Retinal pigment epithelial cell (primary cell): ENCODE results near the gene P4HA3.
"Not testable (repeated sequence)": the region's sequence is repeated elsewhere in the genome, so short reads cannot be mapped to it uniquely, and the experiment has no call there.

Source experiments
- DNase-seq: peaks from one replicate; pipeline ENCODE4 v3.0.0-alpha.2; 2010; ENCODE audit warnings: low read depth
- H3K4me3 ChIP-seq: 2 replicates; pipeline ENCODE4 v1.5.1; 2011; ENCODE audit warnings: mild to moderate bottlenecking, low read length, control low read depth, moderate library complexity
- TF ChIP-seq, protein P1 (sequence below): conservative IDR thresholded peaks from 2 replicates; pipeline ENCODE4 v1.5.1; 2011; ENCODE audit warnings: low read depth, low read length, control low read depth, inconsistent platforms

P4HA3 gene

DNA sequence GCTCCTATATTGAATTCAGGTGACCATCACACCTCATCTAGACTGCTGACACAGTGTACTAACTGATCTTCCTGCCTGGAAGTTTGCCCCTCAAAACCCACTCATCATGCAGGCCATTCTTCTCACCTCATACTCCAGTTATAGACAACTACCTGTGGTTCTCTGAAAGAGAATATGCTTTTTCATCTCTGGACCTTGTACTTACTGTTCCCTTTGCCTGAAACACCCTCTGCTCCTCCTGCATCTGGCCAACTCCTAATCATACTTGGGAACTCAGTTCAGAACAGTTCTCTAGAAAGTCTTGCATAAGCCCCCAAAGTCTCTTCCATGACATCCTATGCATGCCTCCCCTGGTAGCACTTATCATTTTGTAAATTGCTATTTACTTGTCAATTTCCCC, 28.2 kb upstream of the P4HA3 start:
- TF ChIP-seq, protein P1, sequence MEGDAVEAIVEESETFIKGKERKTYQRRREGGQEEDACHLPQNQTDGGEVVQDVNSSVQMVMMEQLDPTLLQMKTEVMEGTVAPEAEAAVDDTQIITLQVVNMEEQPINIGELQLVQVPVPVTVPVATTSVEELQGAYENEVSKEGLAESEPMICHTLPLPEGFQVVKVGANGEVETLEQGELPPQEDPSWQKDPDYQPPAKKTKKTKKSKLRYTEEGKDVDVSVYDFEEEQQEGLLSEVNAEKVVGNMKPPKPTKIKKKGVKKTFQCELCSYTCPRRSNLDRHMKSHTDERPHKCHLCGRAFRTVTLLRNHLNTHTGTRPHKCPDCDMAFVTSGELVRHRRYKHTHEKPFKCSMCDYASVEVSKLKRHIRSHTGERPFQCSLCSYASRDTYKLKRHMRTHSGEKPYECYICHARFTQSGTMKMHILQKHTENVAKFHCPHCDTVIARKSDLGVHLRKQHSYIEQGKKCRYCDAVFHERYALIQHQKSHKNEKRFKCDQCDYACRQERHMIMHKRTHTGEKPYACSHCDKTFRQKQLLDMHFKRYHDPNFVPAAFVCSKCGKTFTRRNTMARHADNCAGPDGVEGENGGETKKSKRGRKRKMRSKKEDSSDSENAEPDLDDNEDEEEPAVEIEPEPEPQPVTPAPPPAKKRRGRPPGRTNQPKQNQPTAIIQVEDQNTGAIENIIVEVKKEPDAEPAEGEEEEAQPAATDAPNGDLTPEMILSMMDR, result no peak
- no peak for DNase-seq
- H3K4me3 ChIP-seq, result no peak overlapping the region

DNA sequence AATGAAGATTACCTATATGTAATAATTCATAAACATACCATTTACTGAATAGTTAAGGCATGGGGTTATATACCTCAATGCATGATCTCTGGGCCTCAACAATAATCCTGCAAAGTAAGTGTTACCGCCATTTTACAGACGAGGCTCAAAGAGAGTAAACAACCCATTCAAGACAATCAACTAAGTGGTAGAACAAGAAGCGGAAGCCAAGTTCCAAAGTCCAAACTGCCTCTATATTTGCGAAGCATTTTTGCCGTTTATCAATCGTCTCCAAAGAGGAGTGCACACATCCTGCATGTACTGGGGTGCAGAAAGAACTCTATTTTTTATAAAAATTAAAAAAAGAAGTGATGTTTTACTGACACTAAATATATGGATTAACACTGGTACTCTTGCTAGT, 27.5 kb upstream of the P4HA3 start:
- H3K4me3 ChIP-seq, result no peak overlapping the region
- TF ChIP-seq, protein P1, result no peak
- DNase-seq, result no peak

DNA sequence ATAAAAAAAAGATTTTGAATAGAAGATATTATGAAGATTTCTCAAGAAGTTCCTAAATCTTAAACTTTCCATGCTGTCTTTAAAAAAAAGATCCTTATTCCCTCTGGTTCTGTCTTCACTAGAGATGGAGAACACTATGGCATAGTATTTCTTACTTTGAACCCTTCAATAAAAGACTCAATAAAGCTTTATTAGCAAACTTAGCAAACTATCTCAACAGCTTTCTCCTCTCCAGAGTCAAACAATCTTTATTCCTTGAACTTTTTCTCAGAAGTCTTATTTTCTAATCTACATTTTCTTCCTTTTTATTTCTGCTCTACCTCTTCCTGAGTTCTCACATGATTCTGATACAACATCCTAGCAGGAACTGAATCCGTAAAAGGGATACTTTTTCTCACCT, 21.8 kb upstream of the P4HA3 start:
- TF ChIP-seq, protein P1, result no peak
- DNase-seq, result no peak
- H3K4me3 ChIP-seq, result no peak overlapping the region

DNA sequence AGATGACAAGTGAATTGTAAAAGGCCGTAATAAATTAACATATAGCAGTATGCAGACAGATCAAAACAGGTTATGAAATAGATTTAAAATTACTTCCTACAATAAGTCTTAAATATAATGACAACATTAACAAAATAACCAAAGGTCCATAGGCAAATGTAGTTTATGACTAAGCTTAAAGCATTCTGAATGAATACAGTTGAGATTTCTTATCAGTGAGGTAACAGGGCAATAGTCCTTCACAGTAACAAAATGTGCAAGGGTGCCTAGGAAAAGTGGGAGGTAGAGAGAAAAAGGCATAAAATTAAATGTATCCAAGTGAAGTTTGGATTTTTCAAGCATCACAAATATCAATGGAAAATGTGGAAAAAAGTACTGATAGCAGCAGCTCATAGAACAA, 20.9 kb upstream of the P4HA3 start:
- TF ChIP-seq, protein P1, result no peak
- H3K4me3 ChIP-seq, result no peak overlapping the region
- DNase-seq, result no peak

DNA sequence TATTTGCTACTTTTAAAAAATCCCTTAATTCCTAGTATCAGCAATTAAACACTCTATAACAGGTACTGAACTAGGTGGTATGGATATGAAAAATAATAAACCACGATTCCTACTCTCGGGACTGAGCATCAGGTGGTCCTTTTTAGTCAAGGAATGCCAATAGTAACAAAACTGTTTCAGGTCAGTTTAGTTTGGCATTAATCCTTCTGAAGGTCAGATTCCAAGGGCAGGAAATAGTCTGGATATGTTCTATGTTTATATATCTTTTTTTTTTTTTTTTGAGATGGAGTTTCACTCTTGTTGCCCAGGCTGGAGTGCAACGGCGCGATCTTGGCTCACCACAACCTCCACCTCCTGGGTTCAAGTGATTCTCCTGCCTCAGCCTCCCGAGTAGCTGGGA, 19.6 kb upstream of the P4HA3 start:
- DNase-seq, H3K4me3 ChIP-seq: not testable (repeated sequence)

DNA sequence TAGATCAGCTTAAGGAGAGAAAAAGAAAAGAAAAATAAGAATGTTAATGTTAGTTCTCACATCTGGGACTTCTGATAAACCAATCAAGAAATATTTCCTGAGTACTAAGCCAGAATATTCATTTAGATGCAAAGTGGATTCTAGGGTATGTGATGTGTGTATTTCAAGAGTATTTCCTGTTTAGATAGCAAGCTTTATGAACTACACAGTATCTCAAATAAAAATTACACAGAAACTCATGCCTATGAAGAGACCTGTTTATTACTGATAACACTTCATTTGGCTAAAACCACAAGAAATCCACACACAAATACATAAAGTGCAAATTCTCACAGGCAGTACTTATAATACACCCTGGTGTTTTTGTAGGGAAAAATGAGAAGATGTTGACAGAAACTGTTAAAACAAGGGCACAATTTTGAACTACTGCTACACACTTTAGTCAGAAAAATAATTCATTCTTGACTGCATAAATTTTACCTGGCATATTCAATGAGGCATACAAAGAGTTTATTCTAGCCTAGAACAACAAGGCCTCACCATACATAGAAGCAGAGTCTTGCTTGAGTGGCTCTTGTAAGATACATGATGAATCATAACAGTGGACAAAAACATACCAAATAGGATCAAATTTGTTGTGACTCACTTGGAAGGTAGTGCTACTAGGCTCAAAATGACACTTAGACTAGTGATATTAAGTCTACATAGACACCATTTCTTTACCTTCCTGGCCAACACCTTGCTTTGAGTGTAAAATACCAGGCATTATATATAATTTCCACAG, 18.8 kb upstream of the P4HA3 start:
- TF ChIP-seq, protein P1, result no peak
- peak; percentile 55 for DNase-seq
- no peak overlapping the region for H3K4me3 ChIP-seq

DNA sequence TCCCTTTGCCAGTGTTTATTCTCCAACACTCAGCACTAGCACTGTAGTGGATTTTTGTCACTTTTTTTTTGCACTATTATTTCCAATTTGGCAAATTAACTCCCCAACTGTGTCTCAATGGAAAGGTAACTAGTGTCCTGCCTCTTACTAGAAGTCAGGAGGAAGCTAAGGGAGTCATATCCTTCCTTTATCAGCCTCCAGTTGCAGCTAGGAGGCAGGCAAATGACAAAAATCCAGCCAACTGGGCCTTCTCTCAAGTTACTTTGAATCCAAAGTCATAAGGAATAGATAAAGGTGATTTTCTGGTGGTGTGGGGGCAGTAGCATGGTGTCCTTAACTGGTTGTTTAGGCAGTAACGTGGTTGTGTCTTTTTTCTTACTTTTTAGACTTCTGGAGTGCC, 15.6 kb upstream of the P4HA3 start:
- DNase-seq, result no peak
- TF ChIP-seq, protein P1, result no peak
- H3K4me3 ChIP-seq, result no peak overlapping the region
